ENCODE results near the gene VAT1L.

GRCh38 chr16:77998350-77999023, 210.1 kb downstream of the VAT1L start:
- no peak for TF ChIP-seq POLR2A (IDR thresholded peaks at IDR 0.05; ENCODE audit: low read depth, low read length)
- no peak for TF ChIP-seq TAF1 (IDR thresholded peaks at IDR 0.05; ENCODE audit: borderline replicate concordance, low read depth, low read length)
- no peak for TF ChIP-seq POLR2AphosphoS5 (IDR thresholded peaks at IDR 0.05; ENCODE audit: low read depth, low read length)

Data from GM12892 (cell line).